MM.1S (cell line): Measurements from ENCODE around the gene FCSK.

ENCODE experiments used
- DNase-seq: peaks from one replicate; pipeline ENCODE4 v3.0.0-alpha.2; 2015
- H2AFZ ChIP-seq: fragments of 300-600 bp; sonication (generic); 2 replicates; pipeline ENCODE4 v1.6.0; 2016; ENCODE audit warnings: antibody characterized with exemption, low read length
- H3F3A ChIP-seq: fragments of 300-600 bp; sonication (generic); 2 replicates; pipeline ENCODE4 v1.6.1; 2016; ENCODE audit warnings: mild to moderate bottlenecking, antibody characterized with exemption, low read length, moderate library complexity, mixed read lengths; ENCODE audit not compliant: insufficient read depth
- H3K27ac ChIP-seq: fragments of 300-600 bp; sonication (generic); 2 replicates; pipeline ENCODE4 v1.5.1; 2016; ENCODE audit warnings: mild to moderate bottlenecking, low read length
- H3K27me3 ChIP-seq: fragments of 300-600 bp; sonication (generic); replicated peaks from 2 replicates; pipeline ENCODE4 v1.6.0; 2016; ENCODE audit warnings: low read length; ENCODE audit not compliant: insufficient read depth
- H3K36me3 ChIP-seq: fragments of 300-600 bp; sonication (generic); replicated peaks from 2 replicates; pipeline ENCODE4 v1.6.1; 2016; ENCODE audit warnings: mild to moderate bottlenecking, low read length, mixed read lengths; ENCODE audit not compliant: insufficient read depth
- H3K4me1 ChIP-seq: fragments of 300-600 bp; sonication (generic); 2 replicates; pipeline ENCODE4 v1.6.1; 2016; ENCODE audit warnings: low read length, mixed read lengths
- H3K4me2 ChIP-seq: fragments of 300-600 bp; sonication (generic); 2 replicates; pipeline ENCODE4 v1.6.0; 2016; ENCODE audit warnings: low read depth, low read length
- H3K4me3 ChIP-seq: fragments of 300-600 bp; sonication (generic); 2 replicates; pipeline ENCODE4 v1.5.1; 2016; ENCODE audit warnings: low read length, mixed read lengths
- H3K79me2 ChIP-seq: fragments of 300-600 bp; sonication (generic); 2 replicates; pipeline ENCODE4 v1.6.1; 2016; ENCODE audit warnings: mixed run types, low read length, mixed read lengths
- H3K9ac ChIP-seq: fragments of 300-600 bp; sonication (generic); 2 replicates; pipeline ENCODE4 v1.6.1; 2016; ENCODE audit warnings: low read length, mixed read lengths
- H3K9me2 ChIP-seq: fragments of 300-600 bp; sonication (generic); replicated peaks from 2 replicates; pipeline ENCODE4 v1.6.1; 2016; ENCODE audit warnings: mild to moderate bottlenecking, low read length, mixed read lengths; ENCODE audit not compliant: insufficient read depth
- H3K9me3 ChIP-seq: fragments of 300-600 bp; sonication (generic); replicated peaks from 2 replicates; pipeline ENCODE4 v1.6.1; 2016; ENCODE audit warnings: mild to moderate bottlenecking, low read length, mixed read lengths; ENCODE audit not compliant: insufficient read depth
- H4K20me1 ChIP-seq: fragments of 300-600 bp; sonication (generic); 2 replicates; pipeline ENCODE4 v1.6.1; 2016; ENCODE audit warnings: mild to moderate bottlenecking, low read length, moderate library complexity, mixed read lengths; ENCODE audit not compliant: insufficient read depth
- EZH2 ChIP-seq: fragments of 300-600 bp; sonication (generic); optimal IDR thresholded peaks from 2 replicates; pipeline ENCODE3; 2017; ENCODE audit warnings: low read depth, mild to moderate bottlenecking, antibody characterized with exemption, low read length, mixed read lengths
- EZH2phosphoT487 ChIP-seq: fragments of 300-600 bp; sonication (generic); IDR thresholded peaks from 2 replicates; pipeline ENCODE4 v1.6.1; 2018; ENCODE audit warnings: antibody characterized with exemption, low read length
- TF ChIP-seq, protein P1 (sequence below): fragments of 300-600 bp; sonication (generic); IDR thresholded peaks from 2 replicates; pipeline ENCODE4 v1.5.1; 2016; ENCODE audit warnings: antibody characterized with exemption, low read length, mixed read lengths

FCSK gene

DNA sequence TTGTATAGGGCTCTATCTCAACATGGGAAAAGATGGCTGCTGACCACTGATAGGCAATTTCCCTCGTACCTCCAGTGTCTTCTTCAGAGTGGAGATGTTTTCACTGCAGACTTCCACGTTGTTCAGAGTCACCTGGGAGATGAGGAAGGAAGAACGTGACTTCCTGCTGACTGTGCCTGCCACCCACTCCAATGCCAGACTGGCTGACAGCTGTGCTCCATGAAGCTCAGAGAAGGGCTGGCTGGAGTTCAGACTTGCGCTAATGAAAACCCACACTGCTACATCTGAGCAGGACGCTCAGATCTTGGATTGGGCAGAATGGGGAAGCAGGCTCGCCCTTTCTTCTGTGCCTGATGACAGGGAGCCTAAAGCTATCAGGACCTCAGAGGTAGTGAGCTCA lies 35.9 kb downstream of the FCSK start:
- Histone ChIP-seq H3F3A (no peaks in the 10 kb centered on the region), H3K9me2 (no peaks in the 10 kb centered on the region), H3K4me1 (no peaks in the 10 kb centered on the region), H3K27me3 (no peaks in the 10 kb centered on the region), H2AFZ (no peak overlapping the region), H3K27ac (no peak overlapping the region), H3K9me3 (no peaks in the 10 kb centered on the region), H3K79me2 (no peaks in the 10 kb centered on the region), H4K20me1 (no peaks in the 10 kb centered on the region), H3K4me2 (no peak overlapping the region), H3K4me3 (no peak overlapping the region), H3K36me3 (no peaks in the 10 kb centered on the region), H3K9ac (no peak overlapping the region)
- TF ChIP-seq, protein P1, sequence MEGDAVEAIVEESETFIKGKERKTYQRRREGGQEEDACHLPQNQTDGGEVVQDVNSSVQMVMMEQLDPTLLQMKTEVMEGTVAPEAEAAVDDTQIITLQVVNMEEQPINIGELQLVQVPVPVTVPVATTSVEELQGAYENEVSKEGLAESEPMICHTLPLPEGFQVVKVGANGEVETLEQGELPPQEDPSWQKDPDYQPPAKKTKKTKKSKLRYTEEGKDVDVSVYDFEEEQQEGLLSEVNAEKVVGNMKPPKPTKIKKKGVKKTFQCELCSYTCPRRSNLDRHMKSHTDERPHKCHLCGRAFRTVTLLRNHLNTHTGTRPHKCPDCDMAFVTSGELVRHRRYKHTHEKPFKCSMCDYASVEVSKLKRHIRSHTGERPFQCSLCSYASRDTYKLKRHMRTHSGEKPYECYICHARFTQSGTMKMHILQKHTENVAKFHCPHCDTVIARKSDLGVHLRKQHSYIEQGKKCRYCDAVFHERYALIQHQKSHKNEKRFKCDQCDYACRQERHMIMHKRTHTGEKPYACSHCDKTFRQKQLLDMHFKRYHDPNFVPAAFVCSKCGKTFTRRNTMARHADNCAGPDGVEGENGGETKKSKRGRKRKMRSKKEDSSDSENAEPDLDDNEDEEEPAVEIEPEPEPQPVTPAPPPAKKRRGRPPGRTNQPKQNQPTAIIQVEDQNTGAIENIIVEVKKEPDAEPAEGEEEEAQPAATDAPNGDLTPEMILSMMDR = no peak
- TF ChIP-seq EZH2phosphoT487 = no peak
- no peak for TF ChIP-seq EZH2
- DNase-seq = no peak

DNA sequence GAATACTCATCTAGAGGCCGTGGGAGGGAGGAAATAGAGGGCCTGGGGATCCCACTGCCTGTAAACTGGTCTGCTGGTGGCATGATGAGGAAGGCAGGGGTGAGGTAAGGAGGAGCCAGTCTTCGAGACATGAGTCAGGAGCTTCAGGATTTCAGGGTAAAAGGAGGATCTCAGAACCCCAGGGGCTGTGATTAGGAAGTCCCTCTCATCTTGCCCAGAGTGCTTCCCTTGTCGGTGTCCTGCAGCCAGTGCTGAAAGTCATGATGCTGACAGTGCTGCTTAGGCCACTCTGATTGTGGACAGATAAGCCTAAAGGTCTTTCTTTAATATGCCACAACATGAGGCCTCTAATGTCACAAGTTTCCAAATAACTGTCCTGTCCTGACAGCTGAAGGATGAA lies 39.4 kb downstream of the FCSK start:
- no peak overlapping the region for H3K9ac ChIP-seq
- no peaks in the 10 kb centered on the region for H3K79me2 ChIP-seq
- no peaks in the 10 kb centered on the region for H3K27me3 ChIP-seq
- no peaks in the 10 kb centered on the region for H3K9me2 ChIP-seq
- H3K4me3 ChIP-seq = no peak overlapping the region
- no peak for DNase-seq
- no peak overlapping the region for H3K4me2 ChIP-seq
- no peaks in the 10 kb centered on the region for H3K9me3 ChIP-seq
- no peak overlapping the region for H2AFZ ChIP-seq
- H4K20me1 ChIP-seq = no peaks in the 10 kb centered on the region
- H3F3A ChIP-seq = no peaks in the 10 kb centered on the region
- H3K4me1 ChIP-seq = no peaks in the 10 kb centered on the region
- TF ChIP-seq EZH2 (no peak), EZH2phosphoT487 (no peak)
- TF ChIP-seq, protein P1 = no peak
- H3K27ac ChIP-seq = no peak overlapping the region
- H3K36me3 ChIP-seq = no peaks in the 10 kb centered on the region

DNA sequence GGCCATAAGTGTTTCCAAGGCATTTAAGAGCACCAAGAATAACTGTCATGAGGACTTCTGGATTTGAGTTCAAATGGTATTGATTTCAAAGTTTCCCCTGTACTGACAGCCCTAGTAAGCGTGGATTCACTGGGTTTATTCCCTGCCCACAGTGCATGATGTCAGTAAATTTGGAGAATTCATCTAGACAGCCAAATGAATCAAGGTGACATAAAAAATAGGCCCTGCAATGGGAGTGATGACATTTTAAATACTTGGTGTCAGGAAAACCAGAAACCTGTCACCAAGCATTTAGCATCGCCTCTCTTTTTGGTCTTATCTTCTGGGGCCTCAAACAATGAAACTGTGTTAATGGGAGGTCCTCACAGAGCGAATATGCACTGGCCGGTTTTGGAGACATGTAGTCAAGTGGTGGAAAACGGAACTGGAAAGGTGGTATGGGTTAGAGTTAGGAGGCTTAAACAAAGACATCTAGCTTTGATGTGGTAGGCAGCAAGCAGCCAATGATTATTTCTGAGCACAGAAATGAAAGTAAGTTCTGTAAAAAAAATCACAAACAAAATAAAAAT lies 39.9 kb downstream of the FCSK start:
- Histone ChIP-seq H2AFZ (no peak overlapping the region), H3K36me3 (no peaks in the 10 kb centered on the region), H3K27ac (no peak overlapping the region), H3F3A (no peaks in the 10 kb centered on the region), H3K79me2 (no peaks in the 10 kb centered on the region), H3K9me3 (no peaks in the 10 kb centered on the region), H3K4me2 (no peak overlapping the region), H3K4me3 (no peak overlapping the region), H3K9me2 (no peaks in the 10 kb centered on the region), H3K4me1 (no peaks in the 10 kb centered on the region), H3K27me3 (no peaks in the 10 kb centered on the region), H4K20me1 (no peaks in the 10 kb centered on the region), H3K9ac (no peak overlapping the region)
- TF ChIP-seq EZH2 (no peak), EZH2phosphoT487 (no peak)
- TF ChIP-seq, protein P1 = no peak
- peak; percentile 36 for DNase-seq
